HG03097 (cell line): Measurements from ENCODE around the gene CSNK1D.

Source experiments
- ATAC-seq: cut with Tn5 transposase; IDR thresholded peaks from one replicate; pipeline ENCODE4 v1.9.1; 2021; ENCODE audit not compliant: unreplicated experiment, low FRiP score

The CSNK1D gene

DNA sequence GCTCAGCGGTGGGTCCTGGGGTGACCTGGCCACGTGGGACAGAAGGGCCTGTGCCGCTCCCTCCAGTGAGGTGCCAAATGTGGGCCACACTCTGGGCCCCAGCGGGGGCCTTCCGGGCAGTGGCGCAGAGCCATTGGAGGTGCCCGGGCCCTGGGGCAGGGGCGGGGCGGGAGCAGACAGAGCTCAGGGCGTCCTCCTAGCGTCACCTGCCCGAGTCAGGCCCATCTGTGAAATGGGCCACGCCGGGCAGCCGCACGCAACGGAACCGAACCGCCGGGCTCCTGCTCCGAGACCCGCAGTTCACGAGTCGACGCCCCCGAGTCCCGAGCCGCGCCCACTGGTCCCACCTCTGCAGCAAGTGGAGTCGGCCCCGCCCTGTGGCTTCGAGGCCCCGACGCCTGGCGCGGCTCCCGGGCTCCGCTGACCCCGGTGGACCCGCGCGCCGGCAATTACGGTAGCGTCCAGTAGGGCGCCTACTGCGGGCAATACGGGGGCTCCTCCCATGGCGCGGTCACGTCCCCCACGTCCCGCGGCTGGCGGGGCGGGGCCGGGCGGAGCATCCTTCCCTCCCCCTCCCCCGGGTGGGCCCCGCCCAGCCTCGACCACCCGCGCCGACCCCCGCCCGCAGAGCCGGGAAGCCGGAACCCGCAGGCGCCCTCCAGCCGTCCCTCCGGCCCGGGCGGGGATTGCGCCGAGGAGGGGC lies 42.7 kb downstream of the CSNK1D start:
- peak; percentile 20 for ATAC-seq

- no peak for ATAC-seq
Observed at GRCh38 chr17:82229698-82230608, 43.5 kb downstream of the CSNK1D start.

DNA sequence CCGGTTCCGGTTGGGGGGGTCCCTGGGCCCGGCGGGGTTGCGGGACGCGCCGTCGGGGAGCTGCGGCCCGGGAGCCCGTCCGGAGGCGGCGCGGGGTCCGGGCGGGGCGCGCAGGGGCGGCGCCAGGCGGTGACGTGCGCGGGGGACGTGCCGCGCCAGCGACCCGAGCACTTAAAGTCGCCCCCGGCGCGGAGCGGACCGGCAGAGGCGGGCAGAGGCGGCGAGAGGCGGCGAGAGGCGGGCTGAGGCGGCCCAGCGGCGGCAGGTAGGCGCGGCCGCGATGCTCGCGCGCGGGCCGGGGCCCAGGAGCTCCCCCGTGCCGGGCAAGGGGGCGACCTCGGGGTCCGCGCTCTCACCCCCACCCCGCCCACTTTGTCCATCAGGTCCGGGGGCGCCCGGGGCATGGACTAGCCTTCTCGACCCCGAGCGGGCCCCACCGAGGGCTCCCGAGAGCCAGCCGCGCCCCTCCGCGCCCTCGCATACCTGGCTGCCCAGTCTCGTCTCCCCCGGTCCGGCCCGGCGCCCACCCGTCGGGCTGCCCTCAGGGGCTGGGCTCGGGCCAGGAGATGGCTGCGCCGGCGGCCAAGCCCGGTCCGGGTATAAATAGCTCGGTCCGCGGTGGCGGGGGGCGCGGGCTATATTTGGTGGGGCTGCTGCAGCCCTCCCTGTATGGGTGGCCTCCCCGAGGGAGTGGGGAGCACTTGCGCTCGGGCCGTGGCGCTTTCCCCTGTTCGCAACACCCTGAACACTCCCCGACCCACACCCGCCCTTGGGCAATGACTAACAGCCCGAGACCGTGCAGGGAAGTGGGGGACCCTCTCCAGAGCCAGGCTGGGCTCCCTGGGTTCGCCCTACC lies 44.4 kb downstream of the CSNK1D start, which contains the start of gene SLC16A3:
TSS of gene SLC16A3 (plus strand) at position 201 of the 856 bp plus-strand sequence. CDS start 6,967 bp downstream, outside the sequence.
- ATAC-seq, result peak; percentile 47

- peak; percentile 30 for ATAC-seq
Observed at GRCh38 chr17:82228278-82228841, 45.1 kb downstream of the CSNK1D start.

GRCh38 chr17:82227629-82228277 lies 45.7 kb downstream of the CSNK1D start:
- no peak for ATAC-seq

GRCh38 chr17:82226809-82227628 lies 46.5 kb downstream of the CSNK1D start:
- no peak for ATAC-seq

- ATAC-seq, result no peak
Observed at GRCh38 chr17:82226146-82226808, 47.2 kb downstream of the CSNK1D start.

DNA sequence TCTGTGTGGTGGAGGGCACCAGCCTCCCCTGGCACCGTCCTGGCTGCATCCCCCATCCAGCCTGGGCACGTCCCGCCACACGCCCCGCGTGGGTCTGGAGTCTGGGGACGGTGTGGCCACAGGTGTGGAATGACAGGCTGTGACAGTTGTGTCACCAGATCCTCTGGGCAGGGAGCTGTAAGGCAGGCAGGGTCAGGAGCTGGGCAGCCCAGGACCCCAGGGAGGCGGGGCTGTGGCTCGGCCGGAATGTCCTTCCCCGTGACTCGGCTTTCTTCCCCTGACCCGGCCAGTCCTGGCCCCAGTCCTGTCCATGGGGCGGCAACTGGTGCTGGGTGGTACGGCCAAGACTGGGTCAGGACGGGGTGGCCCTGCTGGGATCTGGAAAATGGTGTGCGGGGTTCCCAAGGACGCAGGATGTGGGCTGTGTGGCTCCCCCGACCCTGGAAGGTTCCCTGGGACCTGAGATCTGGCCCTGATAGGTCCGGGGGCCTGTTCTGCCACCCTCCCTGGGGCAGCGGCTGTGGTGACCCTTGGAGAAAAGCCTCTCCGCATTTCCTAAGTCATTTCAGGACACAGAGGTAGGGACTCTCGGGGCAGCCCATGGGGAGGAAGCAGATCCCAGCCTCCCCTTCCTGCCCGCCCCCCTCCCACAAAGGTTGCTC lies 48.0 kb downstream of the CSNK1D start:
- ATAC-seq, result no peak

- ATAC-seq, result no peak
Observed at GRCh38 chr17:82224666-82225065, 48.8 kb downstream of the CSNK1D start.

- ATAC-seq, result no peak
Observed at GRCh38 chr17:82223517-82223916, 50.0 kb downstream of the CSNK1D start.

GRCh38 chr17:82222816-82223215 lies 50.7 kb downstream of the CSNK1D start:
- ATAC-seq, result no peak

- ATAC-seq, result no peak
Observed at GRCh38 chr17:82221341-82221902, 52.1 kb downstream of the CSNK1D start.

- no peak for ATAC-seq
Observed at GRCh38 chr17:82219753-82220709, 53.5 kb downstream of the CSNK1D start.

GRCh38 chr17:82219083-82219482 lies 54.4 kb downstream of the CSNK1D start:
- no peak for ATAC-seq

DNA sequence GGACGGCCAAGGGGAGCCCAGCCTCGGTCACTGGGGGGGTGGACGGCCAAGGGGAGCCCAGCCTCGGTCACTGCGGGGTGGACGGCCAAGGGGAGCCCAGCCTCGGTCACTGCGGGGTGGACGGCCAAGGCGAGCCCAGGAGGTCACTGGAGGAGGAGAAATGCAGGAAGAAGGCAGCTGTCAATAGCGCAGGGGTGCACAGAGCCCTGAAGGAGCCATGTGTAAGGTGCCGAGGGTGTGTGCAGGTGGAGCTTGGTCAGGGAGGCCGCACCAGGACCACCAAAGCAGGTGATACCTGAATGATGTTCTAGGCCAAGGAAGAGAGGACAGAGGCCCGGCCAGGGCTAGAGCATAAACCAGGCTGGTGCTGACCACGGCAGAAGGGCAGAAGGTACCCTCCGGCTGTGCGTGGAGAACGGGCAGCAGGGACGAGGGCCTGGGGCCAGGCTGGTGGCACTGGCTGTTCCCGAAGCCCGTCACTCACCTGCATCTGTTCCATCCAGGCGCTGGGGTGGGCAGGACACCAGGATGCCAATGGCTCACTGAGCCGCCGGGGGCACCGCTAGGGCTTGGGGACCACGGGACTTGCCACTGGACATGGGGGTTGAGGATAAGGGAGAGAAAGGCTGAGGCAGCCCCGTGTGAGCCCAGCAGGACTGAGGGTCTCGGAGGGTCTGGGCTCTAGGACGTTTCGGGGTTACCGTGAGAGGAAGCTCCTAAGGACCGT lies 55.0 kb downstream of the CSNK1D start:
- no peak for ATAC-seq
